Prostate gland (tissue), 2 donors: ENCODE measurements around the gene GNMT.

Experiments
- POLR2AphosphoS5 ChIP-seq: sonication (generic); formaldehyde crosslinking; IDR thresholded peaks from one replicate; pipeline ENCODE4 v1.6.1; 2017; ENCODE audit warnings: antibody characterized with exemption
- TF ChIP-seq, protein P1 (sequence below), 4 experiments: fragments of 200-600 bp in 2 of 4; fragments of 450-650 bp in 2 of 4; sonication (generic) in 2 of 4; IDR thresholded peaks; 1 replicate in 3 of 4; 2 replicates in 1 of 4; pipeline ENCODE4 v1.5.1; 2016 to 2019; ENCODE audit warnings: antibody characterized with exemption in 4 of 4, mild to moderate bottlenecking in 2 of 4, moderate library complexity in 2 of 4

DNA sequence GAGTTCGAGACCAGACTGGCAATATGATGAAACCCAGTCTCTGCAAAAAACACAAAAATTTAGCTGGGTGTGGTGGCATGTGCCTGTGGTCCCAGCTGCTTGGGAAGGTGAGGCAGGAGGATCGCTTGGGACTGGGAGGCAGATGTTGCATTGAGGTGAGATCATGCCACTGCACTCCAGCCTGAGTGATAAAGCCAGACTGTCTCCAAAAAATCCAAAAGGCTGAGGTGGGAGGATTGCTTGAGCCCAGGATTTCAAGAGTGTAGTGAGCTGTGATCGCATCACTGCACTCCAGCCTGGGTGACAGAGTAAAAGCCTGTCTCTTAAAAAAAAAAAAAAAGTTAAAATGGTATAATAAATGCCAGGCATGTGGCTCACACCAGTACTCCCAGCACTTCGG is 46.0 kb upstream of the GNMT start:
- TF ChIP-seq, protein P1, sequence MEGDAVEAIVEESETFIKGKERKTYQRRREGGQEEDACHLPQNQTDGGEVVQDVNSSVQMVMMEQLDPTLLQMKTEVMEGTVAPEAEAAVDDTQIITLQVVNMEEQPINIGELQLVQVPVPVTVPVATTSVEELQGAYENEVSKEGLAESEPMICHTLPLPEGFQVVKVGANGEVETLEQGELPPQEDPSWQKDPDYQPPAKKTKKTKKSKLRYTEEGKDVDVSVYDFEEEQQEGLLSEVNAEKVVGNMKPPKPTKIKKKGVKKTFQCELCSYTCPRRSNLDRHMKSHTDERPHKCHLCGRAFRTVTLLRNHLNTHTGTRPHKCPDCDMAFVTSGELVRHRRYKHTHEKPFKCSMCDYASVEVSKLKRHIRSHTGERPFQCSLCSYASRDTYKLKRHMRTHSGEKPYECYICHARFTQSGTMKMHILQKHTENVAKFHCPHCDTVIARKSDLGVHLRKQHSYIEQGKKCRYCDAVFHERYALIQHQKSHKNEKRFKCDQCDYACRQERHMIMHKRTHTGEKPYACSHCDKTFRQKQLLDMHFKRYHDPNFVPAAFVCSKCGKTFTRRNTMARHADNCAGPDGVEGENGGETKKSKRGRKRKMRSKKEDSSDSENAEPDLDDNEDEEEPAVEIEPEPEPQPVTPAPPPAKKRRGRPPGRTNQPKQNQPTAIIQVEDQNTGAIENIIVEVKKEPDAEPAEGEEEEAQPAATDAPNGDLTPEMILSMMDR (IDR thresholded peaks at IDR 0.05): no peak
- TF ChIP-seq POLR2AphosphoS5: no peak
